Thyroid gland (tissue), 4 donors: ENCODE data around the gene ADGRB3.

Experiments
- POLR2A ChIP-seq, 2 donors: fragments of 450-650 bp; IDR thresholded peaks; one replicate each; pipeline ENCODE4 v1.6.1; 2017; ENCODE audit warnings: antibody characterized with exemption in 2 of 2, mild to moderate bottlenecking in 2 of 2, moderate library complexity in 1 of 2
- TF ChIP-seq, protein P1 (sequence below), 6 experiments: fragments of 200-600 bp in 3 of 6; fragments of 450-650 bp in 3 of 6; sonication (generic) in 3 of 6; IDR thresholded peaks; one replicate each; pipeline ENCODE4 v1.5.1; 2016 to 2019; ENCODE audit warnings: antibody characterized with exemption in 6 of 6, mild to moderate bottlenecking in 2 of 6, inconsistent platforms in 1 of 6, moderate library complexity in 1 of 6

DNA sequence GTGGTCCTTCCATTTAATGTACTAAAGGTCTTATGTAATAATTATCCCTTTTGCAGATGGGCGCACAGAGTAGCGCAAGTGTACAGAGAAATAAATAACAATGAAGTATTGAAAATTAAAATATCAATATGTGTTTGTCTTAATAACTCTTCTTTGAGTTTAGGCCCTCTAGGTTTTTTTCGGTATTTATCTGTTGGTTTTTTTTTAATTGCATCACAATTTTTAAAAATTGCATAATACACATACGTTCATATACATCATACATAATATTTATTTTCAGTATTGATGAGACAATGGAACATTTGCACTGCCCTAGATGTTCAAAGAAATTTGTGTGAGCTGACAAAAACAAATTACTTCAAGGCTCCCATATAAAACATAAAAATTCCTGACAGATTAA is 15.1 kb downstream of the ADGRB3 start:
- no peak for TF ChIP-seq POLR2A (IDR thresholded peaks at IDR 0.05)
- TF ChIP-seq, protein P1, sequence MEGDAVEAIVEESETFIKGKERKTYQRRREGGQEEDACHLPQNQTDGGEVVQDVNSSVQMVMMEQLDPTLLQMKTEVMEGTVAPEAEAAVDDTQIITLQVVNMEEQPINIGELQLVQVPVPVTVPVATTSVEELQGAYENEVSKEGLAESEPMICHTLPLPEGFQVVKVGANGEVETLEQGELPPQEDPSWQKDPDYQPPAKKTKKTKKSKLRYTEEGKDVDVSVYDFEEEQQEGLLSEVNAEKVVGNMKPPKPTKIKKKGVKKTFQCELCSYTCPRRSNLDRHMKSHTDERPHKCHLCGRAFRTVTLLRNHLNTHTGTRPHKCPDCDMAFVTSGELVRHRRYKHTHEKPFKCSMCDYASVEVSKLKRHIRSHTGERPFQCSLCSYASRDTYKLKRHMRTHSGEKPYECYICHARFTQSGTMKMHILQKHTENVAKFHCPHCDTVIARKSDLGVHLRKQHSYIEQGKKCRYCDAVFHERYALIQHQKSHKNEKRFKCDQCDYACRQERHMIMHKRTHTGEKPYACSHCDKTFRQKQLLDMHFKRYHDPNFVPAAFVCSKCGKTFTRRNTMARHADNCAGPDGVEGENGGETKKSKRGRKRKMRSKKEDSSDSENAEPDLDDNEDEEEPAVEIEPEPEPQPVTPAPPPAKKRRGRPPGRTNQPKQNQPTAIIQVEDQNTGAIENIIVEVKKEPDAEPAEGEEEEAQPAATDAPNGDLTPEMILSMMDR (IDR thresholded peaks at IDR 0.05) = no peak
